Fibroblast of skin of right biceps (primary cell): ENCODE measurements around the gene PXMP4.
A peak's percentile ranks its signal among the peaks of the same experiment; 100 is the strongest.

Experiments
- DNase-seq: peaks from one replicate; pipeline ENCODE4 v3.0.0-alpha.2; 2013

PXMP4 gene

DNA sequence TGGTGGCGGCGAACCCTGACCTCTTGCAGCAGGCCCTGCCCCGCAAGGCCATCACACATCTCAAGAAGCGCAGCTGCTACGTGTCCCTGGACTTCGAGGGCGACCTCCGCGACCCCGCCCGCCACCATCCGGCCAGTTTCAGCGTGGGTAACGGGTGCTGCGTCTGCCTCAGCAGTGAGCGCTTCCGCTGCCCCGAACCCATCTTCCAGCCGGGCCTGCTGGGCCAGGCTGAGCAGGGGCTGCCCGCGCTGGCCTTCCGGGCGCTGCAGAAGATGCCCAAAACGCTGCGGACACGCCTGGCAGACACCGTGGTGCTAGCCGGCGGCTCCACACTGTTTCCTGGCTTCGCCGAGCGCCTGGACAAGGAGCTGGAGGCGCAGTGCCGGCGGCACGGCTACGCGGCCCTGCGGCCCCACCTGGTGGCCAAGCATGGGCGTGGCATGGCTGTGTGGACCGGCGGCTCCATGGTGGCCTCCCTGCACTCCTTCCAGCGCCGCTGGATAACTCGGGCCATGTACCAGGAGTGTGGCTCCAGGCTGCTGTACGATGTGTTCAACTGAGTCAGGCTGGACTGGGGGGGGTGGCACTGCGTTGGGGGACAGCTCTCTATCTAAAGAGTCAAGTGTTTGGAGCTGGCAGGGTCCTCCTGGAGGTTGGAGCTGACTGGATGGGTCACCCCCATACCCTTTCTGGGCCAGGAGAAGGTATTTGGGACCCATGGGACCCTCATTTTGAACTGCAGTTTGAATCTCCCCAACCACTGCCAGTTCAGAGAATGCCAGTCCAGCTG is 52.2 kb downstream of the PXMP4 start:
- DNase-seq: peak; percentile 74

DNA sequence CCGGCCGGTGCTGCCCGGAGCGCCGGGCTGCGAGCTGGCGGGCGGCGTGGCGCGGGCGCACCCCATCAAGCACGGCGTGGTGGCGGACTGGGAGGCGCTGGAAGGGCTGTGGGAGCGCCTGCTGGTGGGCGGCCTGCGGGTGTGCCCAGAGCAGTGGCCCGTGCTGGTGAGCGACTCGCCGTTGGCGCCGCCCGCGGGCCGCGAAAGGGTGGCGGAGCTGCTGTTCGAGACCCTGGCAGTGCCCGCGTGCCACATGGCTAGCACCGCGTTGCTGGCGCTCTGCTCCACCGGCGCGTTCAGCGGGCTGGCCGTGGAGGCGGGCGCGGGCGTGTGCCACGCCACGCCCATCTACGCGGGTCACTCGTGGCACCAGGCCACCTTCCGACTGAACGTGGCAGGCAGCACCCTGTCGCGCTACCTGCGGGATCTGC is 52.9 kb downstream of the PXMP4 start:
- DNase-seq: no peak

DNA sequence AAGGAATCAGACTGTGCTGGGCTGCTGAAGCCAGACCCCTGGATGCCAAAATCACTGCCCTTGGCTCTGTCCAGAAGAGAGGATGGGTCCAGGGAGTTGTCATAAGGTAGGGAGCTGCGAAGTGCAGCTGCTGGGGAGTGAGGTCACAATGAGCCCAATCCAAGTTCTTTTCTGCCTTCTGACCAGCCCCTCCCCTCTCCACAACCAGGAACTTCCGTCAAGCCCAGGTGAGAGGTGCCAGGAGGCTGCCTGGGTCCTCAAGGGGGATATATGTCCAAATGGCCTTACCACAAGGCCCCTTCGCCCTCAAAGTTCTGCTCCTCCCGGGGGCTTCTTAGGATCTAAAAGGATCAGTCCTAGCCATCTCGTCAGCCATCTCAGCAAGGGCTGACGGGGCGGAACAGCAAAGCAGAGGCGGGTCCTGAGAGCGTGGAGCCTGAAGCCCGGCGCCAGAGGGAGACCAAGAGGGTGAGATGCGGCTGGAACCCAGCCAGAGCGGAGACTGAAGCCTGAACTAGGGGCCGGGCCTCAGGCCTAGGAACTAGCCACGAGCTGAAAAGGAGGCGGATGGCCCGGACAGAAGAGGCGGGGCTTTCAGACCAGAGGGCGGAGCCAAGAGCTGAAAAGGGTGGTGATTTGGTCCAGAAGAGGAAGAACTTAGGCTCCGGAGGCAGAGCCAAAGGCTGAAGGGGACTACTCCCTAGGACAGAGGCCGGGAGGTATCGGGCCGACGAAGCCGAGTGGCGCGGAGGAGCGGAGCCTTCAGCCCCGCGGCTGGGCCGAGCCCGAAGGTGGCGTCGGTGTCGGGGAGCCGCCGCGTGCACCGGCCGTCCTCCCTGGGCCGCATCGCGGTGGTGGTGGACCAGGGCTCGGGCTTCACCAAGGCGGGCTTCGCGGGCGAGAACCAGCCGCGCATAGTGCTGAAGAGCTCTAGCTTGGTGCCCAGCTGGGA is 53.5 kb downstream of the PXMP4 start, which contains the start of gene ACTL10:
Gene ACTL10, plus strand, starts transcription at position 651 of the 952 bp plus-strand sequence. CDS start 555 bp downstream, outside the sequence.
- DNase-seq: peak; percentile 96

DNA sequence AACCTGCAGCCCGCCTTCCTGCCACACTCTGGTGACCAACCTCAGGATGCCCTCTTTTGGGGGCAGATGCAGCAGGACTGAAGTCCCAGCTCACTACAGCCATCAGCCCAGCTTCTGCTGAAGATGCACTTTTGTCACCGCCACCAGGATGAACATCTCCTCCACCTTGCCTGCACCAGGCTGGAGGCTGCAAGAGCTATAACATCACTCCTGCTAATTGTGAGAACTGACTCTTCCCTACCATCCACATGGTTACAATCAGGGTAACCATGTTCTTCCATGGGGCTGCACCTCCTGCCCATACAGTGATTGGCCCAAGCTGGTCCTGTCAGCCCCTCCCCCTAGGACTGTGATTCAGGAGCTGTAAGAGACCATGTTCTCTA is 55.4 kb downstream of the PXMP4 start:
- no peak for DNase-seq

DNA sequence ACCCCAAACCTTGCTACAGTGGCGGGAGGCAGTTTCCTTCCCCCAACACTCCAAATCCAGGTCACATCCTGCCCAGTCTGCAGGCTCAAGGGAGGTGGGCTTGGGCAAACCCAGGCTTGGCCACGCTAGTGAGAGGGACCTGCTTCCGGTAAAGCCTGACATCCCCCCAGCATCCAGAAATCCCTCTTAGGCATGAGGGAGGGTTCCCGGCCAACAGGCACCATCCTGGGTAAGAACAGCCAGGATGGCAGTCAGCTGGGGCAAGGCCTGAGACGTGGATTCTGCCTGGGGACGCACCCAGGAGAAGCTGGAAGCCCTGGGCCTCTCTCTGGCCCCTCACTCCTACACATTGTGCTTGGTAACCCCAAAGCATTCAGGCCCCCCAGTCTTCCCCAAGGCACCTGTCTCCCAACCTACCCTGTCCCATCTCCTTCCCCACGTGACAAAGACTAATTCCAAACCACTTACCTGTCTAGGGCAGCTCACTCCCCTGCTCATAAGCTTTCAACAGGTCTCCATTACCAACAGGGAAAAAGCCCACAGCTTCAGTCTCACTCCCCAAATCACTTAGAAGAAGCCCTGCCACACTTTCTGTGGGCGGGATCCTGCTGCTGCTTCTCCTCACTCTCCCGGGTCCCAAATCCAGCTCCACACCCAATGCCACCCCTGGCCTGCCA is 55.9 kb downstream of the PXMP4 start:
- no peak for DNase-seq

DNA sequence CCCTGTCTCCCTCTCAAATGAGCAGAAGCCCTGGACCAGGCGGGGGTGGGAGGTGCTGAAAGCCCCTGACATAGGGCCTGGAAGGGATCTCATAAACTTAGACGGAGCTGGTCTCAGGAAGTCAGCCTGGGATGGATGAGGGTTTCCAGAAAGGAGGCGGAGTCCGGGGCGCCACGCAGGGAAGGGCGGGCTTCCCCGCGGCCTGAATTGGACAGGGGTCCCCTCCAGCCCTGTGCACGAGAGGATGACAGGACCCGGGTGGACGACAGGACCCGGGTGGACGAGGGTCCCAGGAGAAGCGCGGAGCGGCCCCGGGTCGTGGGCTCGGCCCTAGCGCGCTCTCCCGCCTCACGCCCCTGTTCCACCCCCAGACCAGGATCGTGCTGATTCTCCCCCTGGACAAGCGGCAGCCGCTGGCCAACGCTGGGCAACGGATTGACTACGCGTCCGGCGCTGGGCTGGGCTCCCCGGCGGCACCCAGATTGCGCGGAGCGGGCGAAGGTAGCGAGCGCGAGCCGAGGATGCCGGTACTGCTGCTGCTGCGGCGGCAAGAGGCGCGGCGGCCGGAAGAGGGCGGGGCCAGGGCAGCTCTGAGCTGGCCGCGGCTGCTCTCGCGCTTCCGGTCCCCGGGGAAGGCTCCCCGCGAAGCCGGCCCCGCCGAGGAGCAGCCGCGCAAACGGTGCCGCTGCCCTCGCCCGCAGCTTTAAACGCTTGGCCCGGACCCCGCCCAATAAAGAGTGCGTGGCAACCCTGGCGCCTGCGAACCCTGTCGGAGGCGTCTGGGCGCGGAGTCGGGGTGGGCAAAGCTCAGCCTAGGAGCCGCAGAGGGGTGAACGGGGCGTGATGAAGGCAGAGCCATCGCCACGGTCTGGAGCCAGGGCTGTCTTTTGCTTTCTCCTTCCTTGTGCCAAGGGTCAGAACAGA is 56.7 kb downstream of the PXMP4 start:
- DNase-seq: peak; percentile 78

DNA sequence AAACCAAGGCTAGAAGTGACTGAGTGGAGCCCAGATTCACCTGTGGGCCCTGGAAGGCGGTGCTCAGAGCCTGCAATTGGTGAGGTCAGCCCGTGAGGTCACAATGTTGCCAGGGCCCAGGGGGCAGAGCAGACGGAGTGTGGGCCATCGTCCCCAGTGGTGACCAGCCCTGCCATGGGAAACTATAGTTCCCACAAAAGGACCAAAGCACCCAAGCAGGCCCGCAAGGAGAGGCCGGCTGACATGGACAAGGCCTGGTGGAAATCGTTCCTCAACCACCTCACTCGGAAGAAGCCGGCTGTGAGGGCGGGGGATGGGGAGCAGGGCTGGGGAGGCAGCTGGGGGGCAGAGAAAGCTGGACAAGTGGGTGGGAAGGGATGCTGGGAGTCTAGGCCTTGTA is 57.9 kb downstream of the PXMP4 start, which contains the start of gene C20orf144:
Gene C20orf144, plus strand, starts transcription at position 156 of the 400 bp plus-strand sequence. Its CDS starts 19 bp downstream, at position 175.
- DNase-seq: no peak

DNA sequence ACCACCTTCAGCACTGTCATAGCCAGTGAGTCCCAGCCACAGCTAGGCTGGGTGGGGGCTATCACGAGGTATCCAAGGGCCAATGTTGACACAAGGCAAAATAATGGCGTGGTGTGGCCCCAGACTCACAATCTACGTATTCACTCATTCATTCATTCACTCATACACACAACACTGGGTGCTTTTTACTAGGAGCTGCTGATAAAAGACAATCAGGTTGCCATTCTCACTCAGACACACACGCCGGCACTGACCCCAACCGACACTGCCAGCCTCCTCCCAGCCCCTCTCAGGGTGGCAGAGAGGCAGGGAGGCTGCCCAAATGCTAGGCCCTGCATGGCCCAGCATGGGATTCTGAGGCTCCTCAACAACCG is 59.4 kb downstream of the PXMP4 start:
- no peak for DNase-seq

DNA sequence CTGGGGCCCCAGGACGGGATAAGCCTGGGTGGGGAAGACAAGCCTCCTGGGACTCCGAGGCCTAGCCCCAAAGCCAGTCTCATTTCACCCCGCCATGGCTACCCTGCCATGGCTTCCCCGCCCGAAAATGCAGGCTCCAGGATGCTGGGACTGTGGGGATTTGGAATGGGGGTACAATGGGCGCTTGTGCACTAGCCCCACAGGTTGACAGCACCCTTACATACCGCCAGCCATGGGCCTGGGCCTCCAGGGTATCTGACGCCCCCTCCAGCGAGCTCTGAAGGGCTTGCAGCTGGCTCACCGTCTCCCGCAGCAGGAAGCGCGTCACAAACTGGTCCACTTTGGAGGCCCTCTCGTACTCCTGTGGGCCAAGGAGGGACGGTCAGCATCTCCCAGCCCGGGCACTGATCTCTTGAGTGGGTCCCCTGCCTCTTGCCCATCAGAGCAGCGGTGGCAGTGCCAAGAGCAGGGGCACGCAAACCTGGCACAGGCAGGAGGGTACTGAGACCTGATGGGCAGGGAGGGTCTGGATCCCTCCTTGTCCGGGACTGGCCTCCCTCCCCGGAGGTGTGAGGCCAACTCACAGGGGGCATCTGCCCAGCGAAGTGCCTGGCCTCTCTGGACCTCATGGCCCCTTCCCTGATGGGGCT is 60.0 kb downstream of the PXMP4 start:
- no peak for DNase-seq

DNA sequence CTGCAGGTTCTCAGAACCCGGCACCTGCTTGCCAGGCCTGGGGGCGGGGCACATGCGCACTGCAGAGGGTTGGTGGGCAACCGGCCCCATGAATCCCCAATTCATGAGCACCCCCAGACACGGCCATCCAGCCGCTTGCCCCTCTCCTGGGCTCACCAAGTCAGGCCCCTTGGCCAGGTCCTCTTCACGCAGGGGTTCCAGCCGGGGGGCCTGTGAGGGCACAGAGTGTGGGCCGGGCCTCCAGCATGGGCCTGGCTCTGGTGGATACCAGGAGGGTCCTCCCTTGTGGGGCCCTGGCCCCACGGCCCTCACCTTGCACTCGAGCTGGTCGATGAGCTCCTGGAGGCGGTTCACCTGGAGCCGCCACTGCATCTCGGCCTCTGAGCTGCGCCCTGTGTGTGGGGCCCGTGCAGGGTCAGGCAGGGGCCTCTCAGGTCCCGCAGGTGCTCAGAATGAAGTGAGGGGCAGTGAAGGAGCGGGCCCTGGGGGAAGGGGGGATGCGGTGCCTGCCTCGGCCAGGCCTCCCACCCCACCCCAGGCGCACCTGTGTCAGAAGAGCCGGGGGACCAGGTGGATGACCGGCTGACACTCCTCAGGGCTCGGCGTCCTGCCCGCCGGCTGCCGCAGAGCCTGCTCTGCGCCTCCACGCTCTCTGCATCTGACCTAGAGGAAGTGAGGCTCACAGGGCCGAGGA is 60.6 kb downstream of the PXMP4 start:
- DNase-seq: no peak

DNA sequence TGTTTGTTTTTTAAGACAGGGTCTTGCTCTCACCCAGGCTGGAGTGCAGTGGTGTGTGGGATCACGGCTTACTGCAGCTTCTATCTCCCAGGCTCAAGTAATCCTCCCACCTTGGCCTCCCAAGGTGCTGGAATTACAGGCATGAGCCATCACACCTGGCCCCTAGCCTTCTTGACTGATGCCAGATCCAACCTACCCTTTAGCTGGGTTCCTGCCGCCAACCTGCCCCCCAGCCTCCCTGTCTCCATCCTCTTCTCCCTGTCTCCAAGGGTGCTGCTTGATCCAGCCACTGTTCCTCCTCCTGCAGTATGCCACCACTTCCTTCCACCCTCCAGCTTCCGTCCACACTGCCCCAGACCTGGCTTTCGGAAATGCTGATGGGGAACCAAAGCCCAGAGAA is 61.2 kb downstream of the PXMP4 start:
- no peak for DNase-seq

DNA sequence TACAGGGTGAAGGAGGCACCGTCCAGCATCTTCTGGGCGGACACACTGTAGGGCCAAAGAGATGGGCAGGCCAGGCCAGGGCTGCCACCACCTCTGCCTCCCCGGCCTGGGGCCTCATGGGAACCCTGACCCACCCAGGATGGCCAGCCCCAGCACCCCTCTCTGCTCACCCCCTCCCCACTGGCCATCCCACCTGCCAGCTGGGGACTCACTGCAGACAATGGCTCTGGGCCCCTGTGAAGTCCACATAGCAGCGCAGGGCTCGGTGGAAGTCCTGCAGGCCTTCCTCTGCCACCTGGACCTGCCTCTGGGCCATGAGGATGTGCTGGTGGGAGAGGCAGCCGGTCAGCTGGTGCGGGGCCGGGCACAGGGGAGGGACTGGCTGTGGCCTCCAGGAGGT is 61.6 kb downstream of the PXMP4 start:
- DNase-seq: no peak

DNA sequence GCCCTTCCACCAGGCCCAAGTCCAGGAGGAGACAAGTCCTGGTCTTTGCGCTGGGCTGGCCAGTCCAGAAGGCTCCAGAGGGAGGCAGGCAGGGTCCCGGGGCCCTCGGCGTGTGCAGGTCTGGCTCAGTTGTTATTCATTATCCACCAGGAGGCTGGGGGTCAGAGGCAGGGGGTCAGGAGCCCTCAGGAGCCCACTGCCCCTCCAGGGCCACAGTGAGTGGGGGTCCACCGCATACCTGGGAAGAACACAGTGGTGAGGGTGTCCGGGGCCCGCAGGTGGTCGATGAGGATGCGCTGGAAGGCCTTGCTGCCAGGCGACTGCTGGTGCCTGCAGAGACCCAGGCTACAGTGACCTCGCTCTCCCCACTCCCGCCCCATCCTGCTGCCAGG is 62.4 kb downstream of the PXMP4 start:
- DNase-seq: no peak

DNA sequence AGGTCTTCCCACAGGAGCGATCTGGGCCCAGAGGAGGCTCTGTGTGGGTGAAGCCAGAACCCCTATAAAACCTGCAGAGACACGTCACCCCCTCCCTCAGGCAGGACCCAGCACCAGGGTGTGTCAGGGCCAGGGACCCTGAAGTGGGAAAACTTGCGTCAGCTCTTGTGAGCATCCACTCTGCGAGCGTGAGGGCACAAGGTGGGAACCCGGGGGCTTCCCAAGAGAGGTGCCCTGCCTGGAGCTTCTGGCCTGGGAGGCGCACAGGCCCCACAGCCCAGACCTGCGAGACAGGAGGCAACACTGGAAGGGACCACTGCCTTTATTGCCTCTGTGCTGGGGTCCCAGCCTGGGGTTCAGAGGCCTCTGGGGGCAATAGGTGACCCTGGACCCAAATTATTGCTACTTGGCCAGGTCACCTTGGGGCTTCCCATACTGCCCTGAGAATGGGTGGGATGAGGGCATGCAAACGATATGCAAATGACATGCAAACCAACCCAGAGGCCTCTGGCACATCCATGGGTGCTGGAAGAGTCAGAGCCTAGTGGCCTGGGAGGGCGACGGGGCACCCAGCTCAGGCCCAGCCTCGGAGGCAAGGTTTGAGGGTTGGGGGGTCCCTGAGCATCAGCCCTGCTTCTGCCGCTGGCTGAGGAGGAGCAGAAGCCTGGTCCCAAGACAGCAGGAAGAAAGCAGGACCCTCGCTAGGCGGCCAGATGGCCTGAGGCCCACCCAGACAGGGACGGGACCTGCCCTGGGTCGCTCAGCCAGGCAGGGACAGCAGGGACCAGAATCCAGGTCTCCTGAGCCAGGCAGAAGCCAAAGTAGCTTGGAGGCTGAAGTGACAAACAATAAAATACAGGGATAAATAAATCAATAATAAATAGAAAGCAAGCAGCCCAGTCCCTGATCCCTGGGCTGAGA is 63.1 kb downstream of the PXMP4 start:
- no peak for DNase-seq

DNA sequence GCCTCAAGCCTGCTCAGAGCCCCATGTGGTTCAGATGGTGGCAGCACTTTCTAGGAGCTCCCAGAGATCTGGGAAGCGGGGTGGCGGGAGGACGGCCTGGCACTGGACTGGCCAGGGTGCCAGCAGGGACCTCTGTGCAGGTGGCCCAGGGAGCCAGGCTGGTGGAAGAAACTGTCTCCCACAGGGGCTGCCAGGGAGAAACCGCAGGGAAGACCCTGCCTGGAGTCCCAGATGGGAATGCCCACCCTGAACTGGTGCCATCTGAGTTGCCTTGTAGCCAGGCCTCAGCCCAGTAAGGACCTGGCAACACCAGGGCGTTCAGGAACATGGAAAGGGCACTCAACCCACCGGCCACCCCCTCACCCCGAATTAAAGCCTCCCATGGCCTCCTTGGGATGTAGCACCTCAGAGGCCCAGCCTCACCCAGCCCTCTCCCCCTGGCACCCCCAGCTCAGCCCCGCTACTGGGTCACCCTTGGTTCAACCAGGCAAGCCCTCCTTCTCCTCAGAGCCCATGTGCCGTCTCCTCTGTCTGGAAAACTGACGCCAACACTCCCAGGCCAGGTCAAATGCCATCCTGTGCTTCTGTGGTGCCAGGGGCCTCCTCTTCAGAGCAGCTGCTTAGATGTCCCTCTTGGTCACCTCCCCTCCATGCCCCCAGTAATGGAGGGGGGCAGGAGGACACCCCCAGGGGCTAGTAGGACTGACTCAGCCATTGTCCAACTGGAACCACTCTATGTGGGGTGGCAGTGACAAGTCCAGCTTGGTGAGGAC is 63.9 kb downstream of the PXMP4 start:
- DNase-seq: no peak

DNA sequence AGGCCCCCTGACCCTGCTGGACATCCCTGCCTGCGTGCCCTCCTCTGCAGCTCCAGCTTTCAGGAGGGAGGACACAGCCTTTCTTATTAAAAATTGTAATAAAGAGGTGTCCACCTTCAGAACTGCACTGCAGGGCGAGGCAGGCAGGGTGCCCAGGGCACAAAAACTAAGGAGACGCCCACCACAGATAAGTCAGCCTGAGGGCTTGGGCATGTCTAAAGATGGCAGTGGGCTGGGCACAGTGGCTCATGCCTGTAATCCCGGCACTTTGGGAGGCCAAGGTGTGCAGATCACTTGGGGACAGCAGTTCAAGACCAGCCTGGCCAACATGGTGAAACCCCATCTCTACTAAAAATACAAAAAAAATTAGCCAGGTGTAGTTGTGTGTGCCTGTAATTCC is 64.9 kb downstream of the PXMP4 start:
- no peak for DNase-seq

DNA sequence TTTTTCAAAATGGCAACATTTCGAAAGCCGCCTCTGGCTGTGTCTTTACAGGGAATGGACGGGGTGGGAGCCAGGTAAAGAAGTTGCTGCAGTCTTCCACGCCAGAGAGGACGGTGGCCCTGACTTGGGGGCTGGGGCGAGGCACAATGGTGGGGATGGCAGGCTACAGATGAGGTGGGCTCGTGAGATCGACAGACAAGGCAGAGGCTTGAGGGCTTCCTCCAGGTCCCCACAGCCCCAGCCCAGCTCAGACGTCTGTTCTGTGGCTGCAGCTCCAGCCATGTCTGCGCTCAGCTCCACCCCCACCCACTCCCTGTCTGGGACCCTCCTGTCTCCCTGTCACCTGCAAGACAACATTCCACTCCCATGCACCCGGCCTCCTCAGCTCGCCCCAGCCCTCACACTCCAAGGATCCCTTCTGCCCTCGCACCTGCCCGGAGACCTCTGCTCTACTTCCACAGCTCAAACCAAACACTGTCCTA is 65.4 kb downstream of the PXMP4 start:
- no peak for DNase-seq

DNA sequence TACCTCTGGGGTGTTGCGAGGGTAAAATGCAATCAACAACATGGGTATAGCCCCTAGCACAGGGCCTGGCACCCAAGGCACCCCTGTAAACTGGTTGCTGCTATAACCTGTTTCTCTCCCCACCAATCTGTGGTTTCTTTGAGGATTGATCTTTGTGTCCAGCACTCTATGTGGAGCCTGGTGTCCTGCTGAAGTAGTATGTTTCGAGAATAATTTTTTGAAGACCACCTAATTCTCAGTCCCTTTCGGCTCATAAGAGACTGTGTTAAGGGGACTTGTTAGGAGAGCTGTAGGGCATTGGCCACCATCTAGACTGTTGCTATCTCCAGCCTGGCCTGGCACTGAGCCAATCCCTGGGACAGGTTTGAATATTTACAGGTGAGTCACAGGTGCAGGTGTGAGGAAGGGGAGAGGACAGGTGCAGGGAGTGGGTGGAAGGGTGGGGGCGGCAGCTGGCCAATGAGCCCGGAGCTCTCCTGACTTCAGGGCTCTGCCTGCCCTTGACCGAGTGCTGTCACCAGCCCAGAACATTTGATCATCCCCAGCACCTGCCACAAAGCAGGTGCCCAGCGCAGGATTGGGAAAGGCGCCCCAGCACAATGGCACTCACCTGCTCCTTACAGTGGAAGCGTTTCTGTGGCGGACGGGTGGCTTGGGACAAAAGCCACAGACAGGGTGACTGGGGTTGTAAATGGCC is 66.1 kb downstream of the PXMP4 start:
- no peak for DNase-seq
